Ovary (tissue), 9 donors: Measurements from ENCODE around the gene SIRT6. TPM values are rescaled to one million over a fixed set of nuclear protein-coding genes. Genes with fewer than 3 reads are reported as not detected.
"Not testable (repeated sequence)": the region's sequence is repeated elsewhere in the genome, so short reads cannot be mapped to it uniquely, and the experiment has no call there.

Experiments
- DNase-seq, 5 donors: peaks; one replicate each; pipeline ENCODE4 v3.0.0-alpha.2; 2019 to 2020
- H3K27ac ChIP-seq, 2 donors: fragments of 200-600 bp; one replicate each; pipeline versions ENCODE4 v1.5.1 to v1.8.0; 2019 to 2022
- H3K27me3 ChIP-seq: fragments of 200-600 bp; one replicate; pipeline ENCODE4 v1.8.0; 2022
- H3K36me3 ChIP-seq: fragments of 200-600 bp; sonication (generic); one replicate; pipeline ENCODE4 v1.5.1; 2019
- H3K4me1 ChIP-seq: one replicate; pipeline ENCODE4 v1.8.1; 2013; ENCODE audit warnings: mild to moderate bottlenecking, moderate library complexity; ENCODE audit not compliant: insufficient read depth
- H3K4me3 ChIP-seq: fragments of 200-600 bp; sonication (generic); one replicate; pipeline ENCODE4 v1.5.1; 2017
- H3K9me3 ChIP-seq, 2 donors: fragments of 200-600 bp in 1 of 2; sonication (generic) in 1 of 2; one replicate each; pipeline versions ENCODE4 v1.5.1 to v1.8.1; 2013 to 2019; ENCODE audit warnings: mild to moderate bottlenecking in 1 of 2, moderate library complexity in 1 of 2
- EP300 ChIP-seq: sonication (generic); formaldehyde crosslinking; IDR thresholded peaks from one replicate; pipeline ENCODE4 v1.6.1; 2017; ENCODE audit warnings: antibody characterized with exemption
- POLR2A ChIP-seq: fragments of 450-650 bp; IDR thresholded peaks from one replicate; pipeline ENCODE4 v1.6.1; 2017; ENCODE audit warnings: antibody characterized with exemption, mild to moderate bottlenecking, moderate library complexity
- WGBS, 3 donors: extraction: QIAGEN DNeasy Blood & Tissue Kit in 1 of 3; methylation state at CpG; one replicate each; pipeline versions ENCODE4 v1.1.5 to v1.1.7; 2013 to 2017; 5-methylcytosine and 5-hydroxymethylcytosine counted together
- intact Hi-C, 4 donors: fragments of 100-400 bp; cut with DNase I; formaldehyde crosslinking; loops; one replicate each; pipeline versions ENCODE4 v1.11.0 to v1.15.1; 2022 to 2023
- polyA plus RNA-seq, 2 donors: library from polyadenylated mRNA; stranded (reverse); fragments of 200-250 nt in 1 of 2; fragments of 350-450 nt in 1 of 2; fragmentation: Illumina TruSeq in 1 of 2; extraction: RNeasy Lipid Tissue Mini Kit (QIAGEN cat#74804) in 1 of 2; gene quantifications; one replicate each; pipeline ENCODE4 v1.2.3, GENCODE V29; 2013 to 2014
- total RNA-seq, 7 donors: library from RNA; depleted of rRNA in 2 of 7; stranded (reverse); fragments of >200 nt in 2 of 7; fragmentation: NEBNext Ultra II Directional in 3 of 7; extraction: Animal tissue kit (Norgen Biotek cat#: 25700) in 3 of 7; gene quantifications; one replicate each; pipeline versions ENCODE4 v1.1.0 to v1.2.4, GENCODE V29; 2016 to 2023
- TF ChIP-seq, protein P1 (sequence below), 3 donors: fragments of 450-650 bp in 2 of 3; fragments of 200-600 bp in 1 of 3; IDR thresholded peaks; one replicate each; pipeline versions ENCODE4 v1.5.1 to v1.8.0; 2016 to 2022; ENCODE audit warnings: antibody characterized with exemption in 3 of 3, mild to moderate bottlenecking in 1 of 3
- donor health status: DM: no; HTN: no; CAD: no; lungs with moderate emphysema.
- donor health status: DM: no; HTN: no; CAD: no.
- donor health status: Bipolar disorder and iron deficiency.
- donor health status: DM: yes; HTN: yes; CAD: no.
- donor health status: DM: no; HTN: no; CAD: no.
- donor health status: DM: yes; HTN: yes; CAD: no.

SIRT6 gene
- total and polyA plus RNA-seq, 9 donors: 0.32 to 19.9 (median 16.5) TPM

DNA sequence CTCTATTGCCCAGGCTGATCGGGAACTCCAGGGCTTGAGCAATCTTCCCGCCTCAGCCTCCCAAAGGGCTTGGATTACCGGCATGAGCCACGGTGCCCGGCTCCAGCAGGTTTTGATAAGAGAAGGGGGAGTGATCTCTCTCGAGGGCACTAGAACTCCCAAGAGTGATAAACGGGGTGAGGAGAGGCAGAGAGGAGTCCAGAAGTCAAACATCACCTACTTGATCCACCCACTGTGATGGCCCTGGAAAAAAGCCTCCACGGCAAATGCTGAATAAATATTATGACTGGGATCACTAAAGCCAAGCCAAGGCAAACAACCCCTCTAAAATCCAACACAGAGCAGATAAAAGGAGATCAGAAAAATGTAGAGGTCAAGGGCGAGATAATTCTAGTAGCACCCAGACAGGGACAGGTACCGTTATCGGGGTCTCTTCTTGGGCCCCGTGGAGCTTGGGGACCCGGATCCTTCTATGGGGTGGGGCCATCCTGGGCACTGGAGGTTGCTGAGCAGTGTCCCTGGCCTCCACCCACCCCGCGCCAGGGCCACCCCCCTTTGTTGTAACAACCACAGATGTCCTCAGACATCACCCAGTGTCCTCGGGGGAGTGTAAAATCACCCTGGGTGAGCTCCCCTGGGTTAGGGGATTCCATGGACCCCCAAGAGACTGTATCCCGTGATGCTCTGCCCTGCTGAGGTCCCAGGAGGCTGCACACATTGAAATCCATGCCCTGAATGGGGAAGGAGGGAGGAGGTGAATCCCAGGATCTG lies 32.7 kb downstream of the SIRT6 start:
- Histone ChIP-seq H3K27ac (no peak overlapping the region), H3K4me3 (no peak overlapping the region), H3K9me3 (no peaks in the 10 kb centered on the region), H3K36me3 (no peaks in the 10 kb centered on the region), H3K27me3 (no peaks in the 10 kb centered on the region), H3K4me1 (no peaks in the 10 kb centered on the region)
- no peak for TF ChIP-seq EP300
- TF ChIP-seq, protein P1, sequence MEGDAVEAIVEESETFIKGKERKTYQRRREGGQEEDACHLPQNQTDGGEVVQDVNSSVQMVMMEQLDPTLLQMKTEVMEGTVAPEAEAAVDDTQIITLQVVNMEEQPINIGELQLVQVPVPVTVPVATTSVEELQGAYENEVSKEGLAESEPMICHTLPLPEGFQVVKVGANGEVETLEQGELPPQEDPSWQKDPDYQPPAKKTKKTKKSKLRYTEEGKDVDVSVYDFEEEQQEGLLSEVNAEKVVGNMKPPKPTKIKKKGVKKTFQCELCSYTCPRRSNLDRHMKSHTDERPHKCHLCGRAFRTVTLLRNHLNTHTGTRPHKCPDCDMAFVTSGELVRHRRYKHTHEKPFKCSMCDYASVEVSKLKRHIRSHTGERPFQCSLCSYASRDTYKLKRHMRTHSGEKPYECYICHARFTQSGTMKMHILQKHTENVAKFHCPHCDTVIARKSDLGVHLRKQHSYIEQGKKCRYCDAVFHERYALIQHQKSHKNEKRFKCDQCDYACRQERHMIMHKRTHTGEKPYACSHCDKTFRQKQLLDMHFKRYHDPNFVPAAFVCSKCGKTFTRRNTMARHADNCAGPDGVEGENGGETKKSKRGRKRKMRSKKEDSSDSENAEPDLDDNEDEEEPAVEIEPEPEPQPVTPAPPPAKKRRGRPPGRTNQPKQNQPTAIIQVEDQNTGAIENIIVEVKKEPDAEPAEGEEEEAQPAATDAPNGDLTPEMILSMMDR (IDR thresholded peaks at IDR 0.05): no peak
- no peak for TF ChIP-seq POLR2A
- DNase-seq: no peak
- intact Hi-C loops: no loop called here
- WGBS, 3 donors: 19 to 36% (median 22%) methylated on average over 17 of the region's 17 CpGs

DNA sequence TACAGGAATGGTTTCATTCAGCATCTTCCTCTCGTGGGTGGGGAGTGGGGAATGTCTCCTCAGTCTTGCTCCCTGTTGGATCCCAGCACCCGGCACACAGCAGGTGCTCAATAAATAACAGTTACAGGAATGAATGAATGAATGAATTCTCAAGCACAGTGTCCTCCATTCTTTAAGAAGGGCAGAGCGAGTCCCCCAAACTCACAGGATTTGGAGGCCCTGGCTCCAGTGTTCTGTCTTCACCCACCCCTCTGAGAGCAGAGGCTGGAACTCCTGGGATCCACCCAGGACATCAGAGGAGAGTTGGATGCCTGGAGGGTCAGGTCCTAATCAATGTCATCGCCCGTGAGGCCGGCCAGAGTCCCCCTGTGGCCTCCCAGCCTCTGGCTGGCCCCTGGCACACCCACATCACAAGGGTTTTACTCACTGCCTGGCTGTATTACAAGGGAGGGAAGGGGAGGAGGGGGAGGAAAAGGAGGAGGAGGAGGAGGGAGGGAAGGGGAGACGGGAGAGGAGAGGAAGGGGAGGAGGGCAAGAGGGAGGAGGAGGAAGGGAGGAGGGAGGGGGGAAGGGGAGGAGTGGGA lies 37.6 kb downstream of the SIRT6 start:
- Histone ChIP-seq H3K4me1 (no peaks in the 10 kb centered on the region), H3K27ac (no peak overlapping the region), H3K27me3 (no peaks in the 10 kb centered on the region), H3K4me3 (no peak overlapping the region), H3K36me3 (no peaks in the 10 kb centered on the region), H3K9me3 (no peaks in the 10 kb centered on the region)
- no peak for DNase-seq
- intact Hi-C loops: loop anchor here in 1 of 4 donors (5.0 kb wide), 1 partner anchor 157 kb away; the partner anchor contains the start of gene EEF2
- TF ChIP-seq, protein P1 (IDR thresholded peaks at IDR 0.05): no peak
- TF ChIP-seq POLR2A: no peak
- no peak for TF ChIP-seq EP300
- 20 to 37% (median 32%) methylated on average over 6 to 7 of the region's 7 CpGs for WGBS, 3 donors

- not testable (repeated sequence) for H3K27ac ChIP-seq, H3K27me3 ChIP-seq, DNase-seq, H3K4me3 ChIP-seq, H3K4me1 ChIP-seq, H3K36me3 ChIP-seq, H3K9me3 ChIP-seq
- 45 to 94% (median 92%) methylated on average over 1 of the region's 1 CpG for WGBS, 3 donors
- intact Hi-C loops: loop anchor here in 1 of 4 donors (5.0 kb wide), 1 partner anchor 156 kb away; the partner anchor contains the start of gene EEF2
Observed at GRCh38 chr19:4142916-4143315, 39.4 kb downstream of the SIRT6 start.

GRCh38 chr19:4140237-4140711 lies 42.1 kb downstream of the SIRT6 start:
- intact Hi-C loops: loop anchor here in 1 of 4 donors (5.0 kb wide), 1 partner anchor 153 kb away; the partner anchor contains the start of gene EEF2

More at GRCh38 chr19:4140237-4140711, 42.1 kb downstream of the SIRT6 start:
- Histone ChIP-seq H3K4me1 (no peaks in the 10 kb centered on the region), H3K4me3 (no peak overlapping the region), H3K36me3 (no peaks in the 10 kb centered on the region), H3K9me3 (no peaks in the 10 kb centered on the region), H3K27me3 (no peaks in the 10 kb centered on the region), H3K27ac (no peak overlapping the region)
- TF ChIP-seq, protein P1 (IDR thresholded peaks at IDR 0.05): peak in 2 of 3 donors; percentile 18 to 34
- TF ChIP-seq EP300 (no peak), POLR2A (no peak)
- DNase-seq: no peak
- WGBS, 3 donors: 16 to 25% (median 20%) methylated on average over 12 of the region's 12 CpGs
